ENCODE results near the gene SHCBP1L. TPM values are rescaled to one million over a fixed set of nuclear protein-coding genes. Genes with fewer than 3 reads are reported as not detected.
A peak's percentile ranks its signal among the peaks of the same experiment; 100 is the strongest.

The SHCBP1L gene
- not detected in 2 replicates for total RNA-seq

GRCh38 chr1:182952677-182953444 is at the start of gene SHCBP1L:
Gene SHCBP1L (minus strand): TSS chr1:182953166. CDS start chr1:182953133, 33 bp downstream.
- Mint-ChIP-seq H3K27ac (no peak within 1 kb of the TSS), H3K4me1 (peaks cover 3% of the 10 kb centered on the region), H3K4me3 (peak within 1 kb of the TSS; percentile 32), H3K9me3 (no peaks in the 10 kb centered on the region), H3K27me3 (peaks cover 28% of the 10 kb centered on the region), H3K36me3 (ENCODE audit: low read depth) (no peaks in the 10 kb centered on the region)
- ChIA-PET CTCF (no interaction called here), POLR2A (no interaction called here)
- TF ChIP-seq CTCF (IDR thresholded peaks at IDR 0.05) = no peak
- DNase-seq = no peak
- ATAC-seq (ENCODE audit: low read depth) = no peak
- intact Hi-C loops (cut with micrococcal nuclease) = no loop called here

- Mint-ChIP-seq H3K27ac (no peak overlapping the region), H3K27me3 (peaks cover 13% of the 10 kb centered on the region), H3K4me3 (no peak overlapping the region), H3K9me3 (no peaks in the 10 kb centered on the region), H3K36me3 (ENCODE audit: low read depth) (no peaks in the 10 kb centered on the region), H3K4me1 (no peaks in the 10 kb centered on the region)
- no peak for TF ChIP-seq CTCF (IDR thresholded peaks at IDR 0.05)
- DNase-seq = no peak
- ChIA-PET CTCF (no interaction called here), POLR2A (no interaction called here)
- no peak for ATAC-seq (ENCODE audit: low read depth)
- intact Hi-C loops (cut with micrococcal nuclease) = no loop called here
Observed at GRCh38 chr1:183002267-183002666, 49.3 kb upstream of the SHCBP1L start.

GRCh38 chr1:183000167-183000962 is 47.4 kb upstream of the SHCBP1L start:
- H3K4me1 Mint-ChIP-seq = no peaks in the 10 kb centered on the region
- no peak for TF ChIP-seq CTCF (IDR thresholded peaks at IDR 0.05)
- POLR2A ChIA-PET = no interaction called here
- no peak for ATAC-seq (ENCODE audit: low read depth)
- peaks cover 2% of the 10 kb centered on the region for H3K9me3 Mint-ChIP-seq
- intact Hi-C loops (cut with micrococcal nuclease) = no loop called here
- DNase-seq = no peak
- peaks cover 13% of the 10 kb centered on the region for H3K27me3 Mint-ChIP-seq
- CTCF ChIA-PET = no interaction called here
- no peak overlapping the region for H3K27ac Mint-ChIP-seq
- H3K4me3 Mint-ChIP-seq = no peak overlapping the region
- no peaks in the 10 kb centered on the region for H3K36me3 Mint-ChIP-seq (ENCODE audit: low read depth)

- intact Hi-C loops (cut with micrococcal nuclease) = no loop called here
- peaks cover 2% of the 10 kb centered on the region for H3K9me3 Mint-ChIP-seq
- ATAC-seq (ENCODE audit: low read depth) (no peak), DNase-seq (no peak)
- peaks cover 7% of the 10 kb centered on the region for H3K27me3 Mint-ChIP-seq
- no peak overlapping the region for H3K27ac Mint-ChIP-seq
- ChIA-PET POLR2A (no interaction called here), CTCF (no interaction called here)
- no peaks in the 10 kb centered on the region for H3K4me1 Mint-ChIP-seq
- no peak for TF ChIP-seq CTCF (IDR thresholded peaks at IDR 0.05)
- no peaks in the 10 kb centered on the region for H3K36me3 Mint-ChIP-seq (ENCODE audit: low read depth)
- H3K4me3 Mint-ChIP-seq = no peak overlapping the region
Observed at GRCh38 chr1:182998482-182998881, 45.5 kb upstream of the SHCBP1L start.

- no peak for ATAC-seq (ENCODE audit: low read depth)
- Mint-ChIP-seq H3K27me3 (peaks cover 12% of the 10 kb centered on the region), H3K27ac (no peak overlapping the region), H3K36me3 (ENCODE audit: low read depth) (no peaks in the 10 kb centered on the region), H3K4me3 (no peak overlapping the region), H3K4me1 (no peaks in the 10 kb centered on the region), H3K9me3 (peaks cover 2% of the 10 kb centered on the region)
- DNase-seq = no peak
- intact Hi-C loops (cut with micrococcal nuclease) = no loop called here
- no peak for TF ChIP-seq CTCF (IDR thresholded peaks at IDR 0.05)
- CTCF ChIA-PET = no interaction called here
- POLR2A ChIA-PET = no interaction called here
Observed at GRCh38 chr1:182996816-182997215, 43.9 kb upstream of the SHCBP1L start.
